Astrocyte of the cerebellum (primary cell): ENCODE data around the gene AFTPH.

Experiments
- DNase-seq: peaks from one replicate; pipeline ENCODE4 v3.0.0-alpha.2; 2011; ENCODE audit warnings: low read depth
- H3K4me3 ChIP-seq: 2 replicates; pipeline ENCODE4 v1.5.1; 2011; ENCODE audit warnings: mild to moderate bottlenecking, low read depth, low read length, moderate library complexity
- in situ Hi-C: cut with HindIII; loops from 2 replicates; pipeline ENCODE4 v1.10.0; 2017; ENCODE audit warnings: low sequenced_read_pairs
- TF ChIP-seq, protein P1 (sequence below): IDR thresholded peaks from 2 replicates; pipeline ENCODE4 v1.5.1; 2012; ENCODE audit warnings: low read length, low read depth, moderate library complexity, mild to moderate bottlenecking; ENCODE audit errors: missing control alignments

The AFTPH gene

DNA sequence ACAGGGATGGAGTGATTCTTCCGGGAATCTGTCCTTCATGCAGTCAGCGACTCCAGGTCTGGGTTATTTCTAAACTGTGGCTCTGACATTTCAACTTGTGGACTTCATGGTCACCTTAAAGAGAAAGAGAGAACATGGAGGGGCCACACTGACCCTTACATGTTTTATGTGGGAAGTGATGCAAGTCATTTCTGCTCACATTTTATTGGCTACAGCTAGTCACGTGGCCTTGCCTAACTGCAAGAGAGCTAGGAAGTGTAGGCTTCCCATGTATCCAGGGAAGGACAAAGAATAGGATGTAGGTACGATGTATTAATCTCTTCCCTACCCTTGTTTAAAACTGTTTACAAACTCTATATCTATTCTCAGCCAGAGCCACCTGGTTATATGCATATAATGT is 30.3 kb upstream of the AFTPH start:
- DNase-seq = no peak
- in situ Hi-C loops = no loop called here
- TF ChIP-seq, protein P1, sequence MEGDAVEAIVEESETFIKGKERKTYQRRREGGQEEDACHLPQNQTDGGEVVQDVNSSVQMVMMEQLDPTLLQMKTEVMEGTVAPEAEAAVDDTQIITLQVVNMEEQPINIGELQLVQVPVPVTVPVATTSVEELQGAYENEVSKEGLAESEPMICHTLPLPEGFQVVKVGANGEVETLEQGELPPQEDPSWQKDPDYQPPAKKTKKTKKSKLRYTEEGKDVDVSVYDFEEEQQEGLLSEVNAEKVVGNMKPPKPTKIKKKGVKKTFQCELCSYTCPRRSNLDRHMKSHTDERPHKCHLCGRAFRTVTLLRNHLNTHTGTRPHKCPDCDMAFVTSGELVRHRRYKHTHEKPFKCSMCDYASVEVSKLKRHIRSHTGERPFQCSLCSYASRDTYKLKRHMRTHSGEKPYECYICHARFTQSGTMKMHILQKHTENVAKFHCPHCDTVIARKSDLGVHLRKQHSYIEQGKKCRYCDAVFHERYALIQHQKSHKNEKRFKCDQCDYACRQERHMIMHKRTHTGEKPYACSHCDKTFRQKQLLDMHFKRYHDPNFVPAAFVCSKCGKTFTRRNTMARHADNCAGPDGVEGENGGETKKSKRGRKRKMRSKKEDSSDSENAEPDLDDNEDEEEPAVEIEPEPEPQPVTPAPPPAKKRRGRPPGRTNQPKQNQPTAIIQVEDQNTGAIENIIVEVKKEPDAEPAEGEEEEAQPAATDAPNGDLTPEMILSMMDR = no peak
- no peak overlapping the region for H3K4me3 ChIP-seq

DNA sequence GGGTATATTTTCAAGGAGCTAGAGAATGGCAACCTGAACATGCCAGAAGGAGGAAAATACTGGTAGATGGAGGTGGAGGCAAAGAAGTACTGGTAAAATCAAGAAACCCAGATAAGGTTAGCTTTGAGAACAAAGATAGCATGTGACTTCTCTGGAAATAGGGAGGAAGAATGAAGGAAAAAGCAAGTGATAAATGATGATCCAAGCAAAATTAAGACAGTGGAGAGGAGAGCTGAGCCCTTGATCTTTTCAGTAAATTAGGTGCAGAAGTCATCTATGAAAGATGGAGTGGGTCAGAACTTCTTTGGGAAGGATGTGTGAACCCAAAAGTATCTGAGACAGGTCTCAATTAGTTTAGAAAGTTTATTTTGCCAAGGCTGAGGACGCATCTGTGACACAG is 25.7 kb upstream of the AFTPH start:
- TF ChIP-seq, protein P1 = no peak
- no peak overlapping the region for H3K4me3 ChIP-seq
- in situ Hi-C loops = no loop called here
- DNase-seq = no peak

DNA sequence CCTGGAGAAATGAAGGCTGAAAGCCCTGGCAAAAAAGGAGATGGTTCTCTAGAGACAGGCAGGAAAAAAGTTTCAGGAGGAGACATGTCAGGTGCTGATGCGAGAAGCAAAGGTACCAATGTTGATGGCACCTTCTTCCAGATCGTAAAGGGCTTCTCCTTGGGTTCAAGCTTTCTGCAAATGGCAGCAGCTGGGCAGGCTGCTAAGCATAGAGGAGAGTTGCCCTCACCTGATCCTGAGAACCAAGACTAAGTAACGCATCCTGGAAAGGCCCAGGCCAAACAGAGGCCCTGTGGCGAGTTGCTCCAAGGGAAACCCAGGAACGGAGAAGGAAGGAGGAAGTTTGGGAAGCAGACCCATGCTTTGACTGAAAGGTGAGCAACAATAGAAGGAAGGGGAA is 23.6 kb upstream of the AFTPH start:
- DNase-seq = no peak
- no peak overlapping the region for H3K4me3 ChIP-seq
- TF ChIP-seq, protein P1 = no peak
- in situ Hi-C loops = loop anchor here (5.0 kb wide), 2 partner anchors 33 to 168 kb away; no protein-coding TSS in a partner anchor

DNA sequence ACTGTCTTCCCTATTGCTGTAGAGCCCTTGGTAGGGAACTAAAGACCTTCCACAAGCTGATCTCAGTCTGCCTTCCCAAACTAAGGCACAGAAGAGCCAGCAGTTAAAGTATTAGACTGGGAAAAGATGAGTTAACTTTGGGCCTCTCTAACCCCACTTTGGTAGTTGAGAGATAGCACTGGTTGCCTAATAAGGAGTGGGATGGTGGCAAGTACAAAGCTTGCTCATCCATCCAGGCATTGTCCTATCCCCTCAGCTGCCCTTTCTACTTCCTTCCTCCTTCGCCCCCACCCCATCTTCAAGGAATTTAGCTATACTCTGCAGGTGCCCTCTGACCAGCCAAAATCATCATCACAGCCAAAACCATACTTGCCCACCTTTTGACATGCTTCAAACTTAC is 22.2 kb upstream of the AFTPH start:
- no peak for DNase-seq
- TF ChIP-seq, protein P1 = no peak
- H3K4me3 ChIP-seq = no peak overlapping the region
- in situ Hi-C loops = loop anchor here (5.0 kb wide), 2 partner anchors 35 to 170 kb away; no protein-coding TSS in a partner anchor

DNA sequence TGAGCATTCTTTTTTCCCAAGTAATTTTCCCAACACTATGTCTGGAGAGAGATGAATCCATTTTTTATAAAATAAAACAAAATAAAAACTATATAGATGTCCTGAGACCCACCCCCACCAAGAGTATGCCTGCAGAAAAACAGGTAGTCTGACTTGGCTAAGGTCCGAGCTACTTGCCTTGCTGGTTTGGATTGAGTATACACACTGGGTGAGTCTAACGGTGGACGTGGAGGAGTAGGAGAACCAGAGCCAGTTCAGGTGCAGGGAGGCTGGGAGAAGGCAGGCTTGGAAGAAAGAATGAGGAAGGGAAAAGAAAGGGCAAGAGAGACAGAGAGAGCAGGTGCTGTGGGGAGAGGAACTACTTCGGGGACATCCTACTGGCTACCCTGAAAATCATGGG is 21.3 kb upstream of the AFTPH start:
- no peak overlapping the region for H3K4me3 ChIP-seq
- TF ChIP-seq, protein P1 = no peak
- no peak for DNase-seq
- in situ Hi-C loops = loop anchor here (5.0 kb wide), 2 partner anchors 36 to 171 kb away; no protein-coding TSS in a partner anchor

DNA sequence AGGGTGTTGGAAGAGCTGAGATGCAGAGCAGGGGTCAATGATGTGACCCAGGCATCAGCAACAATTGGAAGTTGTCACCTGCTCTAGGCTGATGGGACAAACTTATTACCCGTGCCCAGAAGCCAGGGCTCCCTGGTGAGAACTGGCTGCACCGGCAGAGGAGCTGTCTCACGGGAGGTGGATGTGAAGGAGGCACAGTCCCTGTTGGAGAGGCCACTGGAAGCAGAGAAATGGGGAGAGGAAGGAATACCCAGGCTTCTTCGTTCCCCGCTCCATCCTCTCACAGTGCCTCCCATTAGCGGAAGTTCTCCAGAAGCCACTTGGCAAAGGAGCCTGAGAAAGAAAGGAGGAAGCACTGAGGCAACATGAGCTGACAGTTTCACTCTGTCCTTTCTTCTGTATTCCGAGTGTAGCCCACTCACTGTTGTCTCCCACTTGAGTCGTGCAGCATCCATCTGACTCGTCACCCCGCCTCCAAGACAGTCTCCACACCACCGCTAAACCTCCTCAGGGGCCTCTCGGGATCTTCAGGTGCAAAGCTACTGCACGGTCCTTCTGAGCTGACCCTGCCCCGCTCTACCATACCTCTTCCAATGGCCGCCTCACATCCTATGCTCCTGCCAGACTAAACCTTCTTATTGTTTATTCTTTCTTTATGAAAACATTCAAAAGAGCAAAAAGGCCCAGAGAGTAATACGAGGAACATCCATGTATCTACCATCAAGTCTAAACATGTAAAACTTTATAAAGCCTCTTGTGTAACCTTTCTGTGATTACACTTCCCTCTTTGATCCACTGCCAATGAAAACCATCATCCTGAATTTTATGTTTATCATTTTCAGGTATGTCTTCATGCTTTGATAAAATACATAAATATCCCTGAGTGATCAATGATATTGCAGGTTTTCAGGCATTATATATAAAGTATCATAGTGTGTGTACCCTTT is 19.1 kb upstream of the AFTPH start:
- no peak for DNase-seq
- in situ Hi-C loops = loop anchor here (5.0 kb wide), 2 partner anchors 38 to 173 kb away; no protein-coding TSS in a partner anchor
- TF ChIP-seq, protein P1 = no peak
- H3K4me3 ChIP-seq = no peak overlapping the region
